Ovary (tissue), 9 donors: Measurements from ENCODE around the gene OR4D9. TPM values are rescaled to one million over a fixed set of nuclear protein-coding genes. Genes with fewer than 3 reads are reported as not detected.
"Not testable (repeated sequence)": the region's sequence is repeated elsewhere in the genome, so short reads cannot be mapped to it uniquely, and the experiment has no call there.

ENCODE experiments used
- DNase-seq, 5 donors: peaks; one replicate each; pipeline ENCODE4 v3.0.0-alpha.2; 2019 to 2020
- H3K27ac ChIP-seq, 2 donors: fragments of 200-600 bp; one replicate each; pipeline versions ENCODE4 v1.5.1 to v1.8.0; 2019 to 2022
- H3K27me3 ChIP-seq: fragments of 200-600 bp; one replicate; pipeline ENCODE4 v1.8.0; 2022
- H3K36me3 ChIP-seq: fragments of 200-600 bp; sonication (generic); one replicate; pipeline ENCODE4 v1.5.1; 2019
- H3K4me1 ChIP-seq: one replicate; pipeline ENCODE4 v1.8.1; 2013; ENCODE audit warnings: mild to moderate bottlenecking, moderate library complexity; ENCODE audit not compliant: insufficient read depth
- H3K4me3 ChIP-seq: fragments of 200-600 bp; sonication (generic); one replicate; pipeline ENCODE4 v1.5.1; 2017
- H3K9me3 ChIP-seq, 2 donors: fragments of 200-600 bp in 1 of 2; sonication (generic) in 1 of 2; one replicate each; pipeline versions ENCODE4 v1.5.1 to v1.8.1; 2013 to 2019; ENCODE audit warnings: mild to moderate bottlenecking in 1 of 2, moderate library complexity in 1 of 2
- CTCF ChIP-seq, 3 donors: fragments of 450-650 bp in 2 of 3; fragments of 200-600 bp in 1 of 3; IDR thresholded peaks; one replicate each; pipeline versions ENCODE4 v1.5.1 to v1.8.0; 2016 to 2022; ENCODE audit warnings: antibody characterized with exemption in 3 of 3, mild to moderate bottlenecking in 1 of 3
- EP300 ChIP-seq: sonication (generic); formaldehyde crosslinking; IDR thresholded peaks from one replicate; pipeline ENCODE4 v1.6.1; 2017; ENCODE audit warnings: antibody characterized with exemption
- POLR2A ChIP-seq: fragments of 450-650 bp; IDR thresholded peaks from one replicate; pipeline ENCODE4 v1.6.1; 2017; ENCODE audit warnings: antibody characterized with exemption, mild to moderate bottlenecking, moderate library complexity
- WGBS, 3 donors: extraction: QIAGEN DNeasy Blood & Tissue Kit in 1 of 3; methylation state at CpG; one replicate each; pipeline versions ENCODE4 v1.1.5 to v1.1.7; 2013 to 2017; 5-methylcytosine and 5-hydroxymethylcytosine counted together
- intact Hi-C, 4 donors: fragments of 100-400 bp; cut with DNase I; formaldehyde crosslinking; loops; one replicate each; pipeline versions ENCODE4 v1.11.0 to v1.15.1; 2022 to 2023
- polyA plus RNA-seq, 2 donors: library from polyadenylated mRNA; stranded (reverse); fragments of 200-250 nt in 1 of 2; fragments of 350-450 nt in 1 of 2; fragmentation: Illumina TruSeq in 1 of 2; extraction: RNeasy Lipid Tissue Mini Kit (QIAGEN cat#74804) in 1 of 2; gene quantifications; one replicate each; pipeline ENCODE4 v1.2.3, GENCODE V29; 2013 to 2014
- total RNA-seq, 7 donors: library from RNA; depleted of rRNA in 2 of 7; stranded (reverse); fragments of >200 nt in 2 of 7; fragmentation: NEBNext Ultra II Directional in 3 of 7; extraction: Animal tissue kit (Norgen Biotek cat#: 25700) in 3 of 7; gene quantifications; one replicate each; pipeline versions ENCODE4 v1.1.0 to v1.2.4, GENCODE V29; 2016 to 2023
- donor health status: DM: no; HTN: no; CAD: no; lungs with moderate emphysema.
- donor health status: DM: no; HTN: no; CAD: no.
- donor health status: Bipolar disorder and iron deficiency.
- donor health status: DM: yes; HTN: yes; CAD: no.
- donor health status: DM: no; HTN: no; CAD: no.
- donor health status: DM: yes; HTN: yes; CAD: no.

The OR4D9 gene
- total and polyA plus RNA-seq, 9 donors = not detected

DNA sequence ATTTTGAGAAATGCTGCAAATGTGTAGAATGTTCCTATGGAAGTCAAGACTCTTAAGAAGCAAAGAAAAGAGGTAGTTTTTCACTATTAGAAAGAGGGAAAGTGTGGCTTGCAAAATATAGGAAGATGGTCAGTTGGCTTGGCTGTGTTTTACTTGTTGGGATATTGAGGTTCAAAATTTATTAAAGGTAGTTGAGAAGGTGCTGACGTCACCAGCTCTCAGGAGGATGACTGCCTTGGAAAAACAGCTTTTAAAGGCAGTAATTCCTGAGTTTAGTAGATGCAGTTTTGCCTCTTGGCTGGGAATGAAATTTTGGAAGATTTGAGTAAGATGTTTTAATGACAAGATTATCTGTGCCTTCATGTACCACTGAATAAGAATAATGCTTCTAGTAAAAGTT, 336 bp downstream of the OR4D9 start:
- Histone ChIP-seq H3K9me3 (no peaks in the 10 kb centered on the region), H3K27me3 (no peaks in the 10 kb centered on the region), H3K27ac (no peak overlapping the region), H3K4me1 (no peaks in the 10 kb centered on the region), H3K36me3 (no peaks in the 10 kb centered on the region), H3K4me3 (no peak overlapping the region)
- no peak for DNase-seq
- intact Hi-C loops = no loop called here
- WGBS, 3 donors = 42 to 72% (median 55%) methylated on average over 1 of the region's 1 CpG
- TF ChIP-seq POLR2A = no peak
- no peak for TF ChIP-seq EP300
- TF ChIP-seq CTCF (IDR thresholded peaks at IDR 0.05) = no peak

- intact Hi-C loops, H3K9me3 ChIP-seq, H3K27me3 ChIP-seq, DNase-seq, H3K36me3 ChIP-seq, H3K27ac ChIP-seq, H3K4me3 ChIP-seq, H3K4me1 ChIP-seq: not testable (repeated sequence)
- WGBS, 3 donors = 67 to 78% (median 68%) methylated on average over 2 of the region's 2 CpGs
These were observed 8.8 kb downstream of the OR4D9 start for GRCh38 chr11:59520139-59520538.

- WGBS, 3 donors = 35 to 65% (median 41%) methylated on average over 5 of the region's 5 CpGs
- TF ChIP-seq CTCF (IDR thresholded peaks at IDR 0.05) (no peak), EP300 (no peak), POLR2A (no peak)
- Histone ChIP-seq H3K9me3 (no peaks in the 10 kb centered on the region), H3K36me3 (no peaks in the 10 kb centered on the region), H3K4me3 (no peak overlapping the region), H3K27me3 (no peaks in the 10 kb centered on the region), H3K27ac (no peak overlapping the region), H3K4me1 (no peaks in the 10 kb centered on the region)
- DNase-seq = no peak
- intact Hi-C loops = no loop called here
These were observed 9.4 kb downstream of the OR4D9 start for GRCh38 chr11:59520741-59521140.

DNA sequence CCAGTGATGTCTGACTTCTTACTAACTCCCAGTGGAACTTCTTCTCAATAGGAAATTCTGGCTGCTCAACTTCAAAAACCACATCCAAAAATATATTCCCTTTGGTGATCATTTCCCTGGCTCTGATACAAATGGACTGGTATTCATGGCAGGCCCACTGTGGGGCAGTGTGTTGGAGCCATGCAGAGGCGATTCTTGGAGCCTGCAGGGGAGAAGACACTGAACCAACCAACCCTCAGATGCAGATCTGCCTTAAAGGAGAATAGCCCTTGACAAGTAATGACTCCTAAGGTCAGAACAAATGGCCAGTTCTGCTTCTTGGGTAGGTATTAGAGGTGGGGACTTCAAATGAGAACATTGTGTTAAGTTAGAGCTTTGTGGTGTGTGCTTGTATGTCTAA, 12.2 kb downstream of the OR4D9 start:
- Histone ChIP-seq H3K9me3 (no peaks in the 10 kb centered on the region), H3K4me1 (no peaks in the 10 kb centered on the region), H3K27ac (no peak overlapping the region), H3K36me3 (no peaks in the 10 kb centered on the region), H3K4me3 (no peak overlapping the region), H3K27me3 (no peaks in the 10 kb centered on the region)
- intact Hi-C loops = no loop called here
- WGBS, 3 donors = 5 to 29% (median 15%) methylated on average over 1 of the region's 1 CpG
- no peak for TF ChIP-seq POLR2A
- no peak for TF ChIP-seq EP300
- TF ChIP-seq CTCF (IDR thresholded peaks at IDR 0.05) = no peak
- DNase-seq = no peak

DNA sequence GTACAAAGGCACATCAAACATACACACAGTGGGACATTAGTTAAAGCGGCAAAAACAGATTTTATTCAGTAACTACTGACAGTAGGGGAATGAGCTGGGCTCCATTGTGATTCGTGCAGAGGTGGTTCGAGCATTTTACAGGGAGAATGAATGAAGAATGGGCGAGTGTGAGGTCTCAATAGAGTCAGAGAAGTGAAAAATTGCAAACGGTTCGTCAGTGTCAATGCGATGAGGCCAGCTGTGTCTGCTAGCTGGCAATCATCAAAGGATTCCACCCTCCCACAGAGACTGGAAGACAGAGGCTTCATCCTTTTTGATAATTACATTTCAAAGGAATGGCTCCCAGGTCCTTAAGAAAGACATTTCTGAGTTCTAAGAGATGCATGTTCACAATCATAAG, 17.4 kb downstream of the OR4D9 start:
- Histone ChIP-seq H3K4me1 (no peaks in the 10 kb centered on the region), H3K36me3 (no peaks in the 10 kb centered on the region), H3K27me3 (no peaks in the 10 kb centered on the region), H3K4me3 (no peak overlapping the region), H3K9me3 (no peaks in the 10 kb centered on the region), H3K27ac (no peak overlapping the region)
- intact Hi-C loops = no loop called here
- WGBS, 3 donors = 42 to 52% (median 46%) methylated on average over 7 of the region's 7 CpGs
- DNase-seq = no peak
- TF ChIP-seq POLR2A = no peak

GRCh38 chr11:59532620-59533019, 21.3 kb downstream of the OR4D9 start:
- Histone ChIP-seq H3K27ac (no peak overlapping the region), H3K27me3 (no peaks in the 10 kb centered on the region), H3K36me3 (no peaks in the 10 kb centered on the region), H3K9me3 (no peaks in the 10 kb centered on the region), H3K4me3 (no peak overlapping the region), H3K4me1 (no peaks in the 10 kb centered on the region)
- no peak for DNase-seq
- intact Hi-C loops = loop anchor here in 1 of 4 donors (10.0 kb wide), 1 partner anchor 272 kb away; no protein-coding TSS in a partner anchor
- TF ChIP-seq CTCF (IDR thresholded peaks at IDR 0.05) (no peak), POLR2A (no peak), EP300 (no peak)
- 80 to 91% (median 84%) methylated on average over 2 of the region's 2 CpGs for WGBS, 3 donors
